SK-N-SH treated with all-trans-retinoic acid at 6 μM for 48 hours (cell line): Measurements from ENCODE around the gene TECR.

Experiments used
- ATAC-seq: fragments of 200-7000 bp; cut with Tn5 transposase; 3 replicates; pipeline ENCODE4 v1.9.1; 2020; ENCODE audit warnings: mild to moderate bottlenecking, moderate library complexity
- ARNTL ChIP-seq: fragments of 450-650 bp; formaldehyde crosslinking; IDR thresholded peaks from 2 replicates; pipeline ENCODE4 v1.5.0; 2020; ENCODE audit warnings: low read depth, mild to moderate bottlenecking, moderate library complexity, borderline replicate concordance
- BACH2 ChIP-seq: fragments of 250-450 bp; sonication (Bioruptor Pico); IDR thresholded peaks from 2 replicates; pipeline ENCODE4 v1.9.0; 2021; ENCODE audit warnings: mild to moderate bottlenecking, borderline replicate concordance
- CSDC2 ChIP-seq: fragments of 250-450 bp; sonication (Bioruptor Pico); IDR thresholded peaks from 2 replicates; pipeline ENCODE4 v1.5.0; 2020; ENCODE audit warnings: mild to moderate bottlenecking, moderate library complexity
- GLIS3 ChIP-seq: fragments of 250-450 bp; sonication (Bioruptor Pico); IDR thresholded peaks from 2 replicates; pipeline ENCODE4 v1.5.0; 2020; ENCODE audit warnings: mild to moderate bottlenecking, moderate library complexity
- ISL1 ChIP-seq: fragments of 250-450 bp; sonication (Bioruptor Pico); IDR thresholded peaks from 2 replicates; pipeline ENCODE4 v2.1.2; 2022; ENCODE audit warnings: mild to moderate bottlenecking, moderate library complexity
- OSR1 ChIP-seq: fragments of 250-450 bp; sonication (Bioruptor Pico); IDR thresholded peaks from 2 replicates; pipeline ENCODE4 v1.8.0; 2022; ENCODE audit warnings: moderate library complexity, mild to moderate bottlenecking, inconsistent platforms
- PPARA ChIP-seq: fragments of 250-450 bp; sonication (Bioruptor Pico); IDR thresholded peaks from 2 replicates; pipeline ENCODE4 v1.5.0; 2020; ENCODE audit warnings: mild to moderate bottlenecking, borderline replicate concordance
- RARB ChIP-seq: fragments of 250-450 bp; sonication (Bioruptor Pico); IDR thresholded peaks from 2 replicates; pipeline ENCODE4 v1.8.0; 2021; ENCODE audit warnings: mild to moderate bottlenecking, moderate library complexity
- SNAI2 ChIP-seq: fragments of 250-450 bp; sonication (Bioruptor Pico); IDR thresholded peaks from 2 replicates; pipeline ENCODE4 v1.5.0; 2020; ENCODE audit warnings: mild to moderate bottlenecking, moderate library complexity
- TCF4 ChIP-seq: fragments of 250-450 bp; sonication (Bioruptor Pico); IDR thresholded peaks from 2 replicates; pipeline ENCODE4 v1.8.0; 2021; ENCODE audit warnings: mild to moderate bottlenecking, moderate library complexity, borderline replicate concordance
- TOX ChIP-seq: fragments of 250-450 bp; sonication (Bioruptor Pico); IDR thresholded peaks from 2 replicates; pipeline ENCODE4 v1.8.0; 2021; ENCODE audit warnings: mild to moderate bottlenecking, moderate library complexity, borderline replicate concordance
- ZC3H10 ChIP-seq: fragments of 250-450 bp; sonication (Bioruptor Pico); IDR thresholded peaks from 2 replicates; pipeline ENCODE4 v1.5.1; 2021; ENCODE audit warnings: mild to moderate bottlenecking, moderate library complexity
- ZFP3 ChIP-seq: fragments of 250-450 bp; sonication (Bioruptor Pico); IDR thresholded peaks from 2 replicates; pipeline ENCODE4 v1.5.0; 2020; ENCODE audit warnings: mild to moderate bottlenecking, moderate library complexity
- ZNF70 ChIP-seq: fragments of 450-650 bp; formaldehyde crosslinking; IDR thresholded peaks from 2 replicates; pipeline ENCODE4 v1.5.0; 2020; ENCODE audit warnings: mild to moderate bottlenecking, moderate library complexity
- ZNF8 ChIP-seq: fragments of 450-650 bp; formaldehyde crosslinking; IDR thresholded peaks from 2 replicates; pipeline ENCODE4 v1.5.0; 2020; ENCODE audit warnings: mild to moderate bottlenecking, moderate library complexity
- TF ChIP-seq, protein P1 (sequence below): fragments of 250-450 bp; sonication (Bioruptor Pico); IDR thresholded peaks from 2 replicates; pipeline ENCODE4 v1.5.1; 2020; ENCODE audit warnings: low read depth, mild to moderate bottlenecking, moderate library complexity
- TF ChIP-seq, protein P2 (sequence below): fragments of 250-450 bp; sonication (Bioruptor Pico); IDR thresholded peaks from 2 replicates; pipeline ENCODE4 v1.8.0; 2020; ENCODE audit warnings: mild to moderate bottlenecking, moderate library complexity, borderline replicate concordance
- TF ChIP-seq, protein P3 (sequence below): fragments of 250-450 bp; sonication (Bioruptor Pico); IDR thresholded peaks from 2 replicates; pipeline ENCODE4 v1.8.0; 2021; ENCODE audit warnings: low read depth, mild to moderate bottlenecking, moderate library complexity, borderline replicate concordance
- TF ChIP-seq, protein P4 (sequence below): fragments of 250-450 bp; sonication (Bioruptor Pico); IDR thresholded peaks from 2 replicates; pipeline ENCODE4 v1.5.0; 2020; ENCODE audit warnings: mild to moderate bottlenecking, moderate library complexity

The TECR gene

DNA sequence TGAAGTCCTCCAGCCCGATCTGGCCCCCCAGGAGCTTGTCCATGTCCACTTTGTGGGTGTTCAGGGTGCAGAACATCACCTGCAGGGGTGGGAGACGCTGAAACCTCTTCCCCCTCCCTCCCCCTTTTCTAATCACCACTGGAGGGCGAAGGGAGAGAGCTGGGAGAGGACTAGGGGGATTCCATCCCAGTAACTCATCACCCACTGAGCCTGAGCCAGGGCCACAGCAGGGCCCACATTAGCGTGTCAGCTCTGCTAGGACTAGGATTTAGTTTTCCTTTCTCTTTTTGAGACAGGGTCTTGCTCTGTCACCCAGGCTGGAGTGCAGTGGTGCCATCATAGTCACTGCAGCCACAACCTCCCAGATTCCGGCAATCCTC, 48.7 kb upstream of the TECR start:
- TF ChIP-seq PPARA (CRISPR knock-in tag) = no peak
- TF ChIP-seq OSR1 = no peak
- TF ChIP-seq ISL1 (CRISPR knock-in tag) = no peak
- TF ChIP-seq, all 23 proteins: peak for 0
- ATAC-seq = no peak

DNA sequence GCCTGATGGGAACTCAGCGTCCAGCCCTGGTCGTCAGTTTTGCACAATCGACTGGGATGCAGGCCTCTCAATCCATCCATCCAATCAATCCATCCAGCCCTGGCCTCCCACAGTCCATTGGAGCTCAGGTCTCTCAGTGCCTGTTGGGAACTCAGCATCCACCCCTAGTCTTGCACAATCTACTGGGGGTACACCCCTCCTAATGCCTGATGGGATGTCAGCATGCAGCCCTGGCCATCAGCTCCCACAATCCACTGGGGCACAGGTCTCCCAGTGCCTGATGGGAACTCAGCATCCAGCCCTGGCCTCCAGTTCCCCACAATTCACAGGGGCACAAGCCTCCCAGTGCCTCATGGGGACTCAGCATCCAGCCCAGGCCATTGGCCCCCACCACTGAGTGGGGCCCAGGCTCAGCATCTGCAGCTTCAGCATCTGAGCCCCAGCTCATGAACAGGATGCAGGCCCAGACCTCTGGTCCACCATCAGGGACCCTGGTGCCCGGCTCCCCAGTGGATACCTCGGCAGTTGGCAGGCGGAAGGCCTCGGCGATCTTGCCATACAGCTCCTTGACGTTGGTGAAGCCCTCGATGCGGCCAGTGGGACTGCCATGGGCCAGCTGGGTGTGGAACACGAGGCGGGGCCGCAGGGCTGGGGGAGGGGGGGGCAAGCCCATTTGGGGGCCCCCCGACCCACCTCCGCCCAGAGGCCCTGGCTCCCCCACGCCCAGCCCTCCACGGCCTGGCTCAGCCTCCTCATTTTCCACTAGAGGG, 47.0 kb upstream of the TECR start:
- ATAC-seq = no peak
- TF ChIP-seq TOX (CRISPR knock-in tag) = no peak
- TF ChIP-seq ISL1 (CRISPR knock-in tag) = no peak
- TF ChIP-seq SNAI2 (CRISPR knock-in tag) = no peak
- no peak for TF ChIP-seq ARNTL (CRISPR knock-in tag)
- no peak for TF ChIP-seq GLIS3 (CRISPR knock-in tag)
- TF ChIP-seq, protein P1, sequence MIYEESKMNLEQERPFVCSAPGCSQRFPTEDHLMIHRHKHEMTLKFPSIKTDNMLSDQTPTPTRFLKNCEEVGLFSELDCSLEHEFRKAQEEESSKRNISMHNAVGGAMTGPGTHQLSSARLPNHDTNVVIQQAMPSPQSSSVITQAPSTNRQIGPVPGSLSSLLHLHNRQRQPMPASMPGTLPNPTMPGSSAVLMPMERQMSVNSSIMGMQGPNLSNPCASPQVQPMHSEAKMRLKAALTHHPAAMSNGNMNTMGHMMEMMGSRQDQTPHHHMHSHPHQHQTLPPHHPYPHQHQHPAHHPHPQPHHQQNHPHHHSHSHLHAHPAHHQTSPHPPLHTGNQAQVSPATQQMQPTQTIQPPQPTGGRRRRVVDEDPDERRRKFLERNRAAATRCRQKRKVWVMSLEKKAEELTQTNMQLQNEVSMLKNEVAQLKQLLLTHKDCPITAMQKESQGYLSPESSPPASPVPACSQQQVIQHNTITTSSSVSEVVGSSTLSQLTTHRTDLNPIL = no peak
- TF ChIP-seq, protein P2, sequence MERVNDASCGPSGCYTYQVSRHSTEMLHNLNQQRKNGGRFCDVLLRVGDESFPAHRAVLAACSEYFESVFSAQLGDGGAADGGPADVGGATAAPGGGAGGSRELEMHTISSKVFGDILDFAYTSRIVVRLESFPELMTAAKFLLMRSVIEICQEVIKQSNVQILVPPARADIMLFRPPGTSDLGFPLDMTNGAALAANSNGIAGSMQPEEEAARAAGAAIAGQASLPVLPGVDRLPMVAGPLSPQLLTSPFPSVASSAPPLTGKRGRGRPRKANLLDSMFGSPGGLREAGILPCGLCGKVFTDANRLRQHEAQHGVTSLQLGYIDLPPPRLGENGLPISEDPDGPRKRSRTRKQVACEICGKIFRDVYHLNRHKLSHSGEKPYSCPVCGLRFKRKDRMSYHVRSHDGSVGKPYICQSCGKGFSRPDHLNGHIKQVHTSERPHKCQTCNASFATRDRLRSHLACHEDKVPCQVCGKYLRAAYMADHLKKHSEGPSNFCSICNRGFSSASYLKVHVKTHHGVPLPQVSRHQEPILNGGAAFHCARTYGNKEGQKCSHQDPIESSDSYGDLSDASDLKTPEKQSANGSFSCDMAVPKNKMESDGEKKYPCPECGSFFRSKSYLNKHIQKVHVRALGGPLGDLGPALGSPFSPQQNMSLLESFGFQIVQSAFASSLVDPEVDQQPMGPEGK (CRISPR knock-in tag) = no peak
- no peak for TF ChIP-seq ZNF8 (CRISPR knock-in tag)
- TF ChIP-seq, protein P3, sequence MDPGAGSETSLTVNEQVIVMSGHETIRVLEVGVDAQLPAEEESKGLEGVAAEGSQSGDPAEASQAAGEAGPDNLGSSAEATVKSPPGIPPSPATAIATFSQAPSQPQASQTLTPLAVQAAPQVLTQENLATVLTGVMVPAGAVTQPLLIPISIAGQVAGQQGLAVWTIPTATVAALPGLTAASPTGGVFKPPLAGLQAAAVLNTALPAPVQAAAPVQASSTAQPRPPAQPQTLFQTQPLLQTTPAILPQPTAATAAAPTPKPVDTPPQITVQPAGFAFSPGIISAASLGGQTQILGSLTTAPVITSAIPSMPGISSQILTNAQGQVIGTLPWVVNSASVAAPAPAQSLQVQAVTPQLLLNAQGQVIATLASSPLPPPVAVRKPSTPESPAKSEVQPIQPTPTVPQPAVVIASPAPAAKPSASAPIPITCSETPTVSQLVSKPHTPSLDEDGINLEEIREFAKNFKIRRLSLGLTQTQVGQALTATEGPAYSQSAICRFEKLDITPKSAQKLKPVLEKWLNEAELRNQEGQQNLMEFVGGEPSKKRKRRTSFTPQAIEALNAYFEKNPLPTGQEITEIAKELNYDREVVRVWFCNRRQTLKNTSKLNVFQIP (CRISPR knock-in tag) = no peak

DNA sequence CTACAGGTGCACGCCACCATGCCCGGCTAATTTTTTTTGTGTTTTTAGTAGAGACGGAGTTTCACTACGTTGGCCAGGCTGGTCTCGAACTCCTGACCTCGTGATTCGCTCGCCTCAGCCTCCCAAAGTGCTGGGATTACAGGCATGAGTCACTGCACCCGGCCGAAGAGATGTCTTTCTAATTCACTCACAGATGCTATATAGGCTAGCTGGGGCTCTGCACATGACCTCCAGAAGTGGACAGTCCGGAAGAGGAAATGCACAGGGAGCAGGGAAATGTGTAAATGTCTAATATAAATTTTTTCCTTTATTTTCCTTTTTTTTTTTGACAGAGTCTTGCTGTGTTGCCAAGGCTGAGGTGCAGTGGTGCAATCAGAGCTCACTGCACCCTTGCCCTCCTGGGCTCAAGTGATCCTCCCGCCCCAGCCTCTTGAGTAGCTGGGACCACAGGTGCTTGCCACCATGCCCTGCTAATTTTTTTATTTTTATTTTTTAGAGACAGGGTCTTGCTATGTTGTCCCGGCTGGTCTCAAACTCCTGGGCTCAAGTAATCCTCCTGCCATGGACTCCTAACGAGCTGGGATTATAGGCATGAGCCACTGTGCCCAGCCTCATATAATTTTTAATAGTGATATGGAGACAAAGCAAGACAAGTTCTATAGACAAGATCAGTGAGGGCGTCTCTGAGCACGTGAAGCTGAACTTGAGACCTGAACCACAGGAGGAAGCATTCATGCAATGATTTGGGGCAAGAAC, 41.8 kb upstream of the TECR start:
- TF ChIP-seq CSDC2 (CRISPR knock-in tag) = no peak
- no peak for ATAC-seq

DNA sequence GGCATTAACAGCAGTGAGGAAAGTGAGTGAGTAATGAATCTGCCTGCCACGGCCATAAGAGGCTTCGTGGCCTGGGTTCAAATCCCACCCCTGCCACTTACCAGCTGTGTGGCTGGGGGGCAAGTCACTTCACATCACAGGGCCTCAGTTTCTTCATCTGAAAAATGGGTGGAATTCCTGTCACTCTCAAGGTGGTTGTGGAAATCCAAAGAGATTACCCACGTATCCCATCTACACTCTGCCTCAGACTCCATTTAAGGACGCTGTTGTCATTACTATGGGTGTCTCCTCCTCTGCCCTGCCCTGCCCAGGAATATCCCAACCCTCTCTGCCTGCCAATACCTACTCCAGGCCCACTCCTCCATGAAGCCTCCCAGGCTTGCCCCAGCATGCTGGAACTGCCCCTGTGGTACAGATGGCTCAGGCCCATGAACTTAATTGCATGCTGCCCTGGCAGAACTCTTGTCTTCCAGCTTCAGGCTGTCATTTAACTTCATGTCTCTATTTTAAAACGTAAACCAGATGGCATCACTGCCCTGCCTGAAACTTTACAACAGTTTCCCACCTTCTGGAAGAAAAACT, 36.5 kb upstream of the TECR start:
- TF ChIP-seq ZFP3 (CRISPR knock-in tag) = no peak
- TF ChIP-seq, protein P3 (CRISPR knock-in tag) = no peak
- TF ChIP-seq RARB (CRISPR knock-in tag) = no peak
- TF ChIP-seq ZNF8 (CRISPR knock-in tag) = no peak
- TF ChIP-seq TCF4 (CRISPR knock-in tag) = no peak
- no peak for TF ChIP-seq TOX (CRISPR knock-in tag)
- ATAC-seq = no peak

DNA sequence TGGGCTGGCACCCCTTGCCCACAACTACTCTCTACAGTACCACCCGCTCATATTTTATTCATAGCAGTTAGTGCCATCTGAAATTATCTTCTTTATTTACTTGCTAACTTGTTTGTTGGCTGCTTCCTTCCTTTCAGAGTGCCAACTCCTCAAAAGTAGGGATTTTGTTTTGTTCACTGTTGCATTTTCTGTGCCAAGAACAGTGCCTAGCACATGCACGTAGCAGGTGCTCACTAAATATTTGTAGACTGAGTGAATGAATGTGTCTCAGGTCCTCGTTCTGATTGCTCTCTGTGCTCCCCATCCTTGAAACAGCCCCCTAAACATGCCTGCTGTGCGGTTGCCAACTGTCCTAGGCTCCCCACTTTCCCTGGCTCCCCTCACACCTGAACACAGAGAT, 35.0 kb upstream of the TECR start:
- ATAC-seq = no peak
- TF ChIP-seq ZC3H10 (CRISPR knock-in tag) (no peak), TOX (CRISPR knock-in tag) (no peak), GLIS3 (CRISPR knock-in tag) (no peak), CSDC2 (CRISPR knock-in tag) (no peak), RARB (CRISPR knock-in tag) (no peak), PPARA (CRISPR knock-in tag) (no peak), ZNF70 (no peak), BACH2 (no peak), ZFP3 (CRISPR knock-in tag) (no peak)
- TF ChIP-seq, protein P1 = no peak
- TF ChIP-seq, protein P4, sequence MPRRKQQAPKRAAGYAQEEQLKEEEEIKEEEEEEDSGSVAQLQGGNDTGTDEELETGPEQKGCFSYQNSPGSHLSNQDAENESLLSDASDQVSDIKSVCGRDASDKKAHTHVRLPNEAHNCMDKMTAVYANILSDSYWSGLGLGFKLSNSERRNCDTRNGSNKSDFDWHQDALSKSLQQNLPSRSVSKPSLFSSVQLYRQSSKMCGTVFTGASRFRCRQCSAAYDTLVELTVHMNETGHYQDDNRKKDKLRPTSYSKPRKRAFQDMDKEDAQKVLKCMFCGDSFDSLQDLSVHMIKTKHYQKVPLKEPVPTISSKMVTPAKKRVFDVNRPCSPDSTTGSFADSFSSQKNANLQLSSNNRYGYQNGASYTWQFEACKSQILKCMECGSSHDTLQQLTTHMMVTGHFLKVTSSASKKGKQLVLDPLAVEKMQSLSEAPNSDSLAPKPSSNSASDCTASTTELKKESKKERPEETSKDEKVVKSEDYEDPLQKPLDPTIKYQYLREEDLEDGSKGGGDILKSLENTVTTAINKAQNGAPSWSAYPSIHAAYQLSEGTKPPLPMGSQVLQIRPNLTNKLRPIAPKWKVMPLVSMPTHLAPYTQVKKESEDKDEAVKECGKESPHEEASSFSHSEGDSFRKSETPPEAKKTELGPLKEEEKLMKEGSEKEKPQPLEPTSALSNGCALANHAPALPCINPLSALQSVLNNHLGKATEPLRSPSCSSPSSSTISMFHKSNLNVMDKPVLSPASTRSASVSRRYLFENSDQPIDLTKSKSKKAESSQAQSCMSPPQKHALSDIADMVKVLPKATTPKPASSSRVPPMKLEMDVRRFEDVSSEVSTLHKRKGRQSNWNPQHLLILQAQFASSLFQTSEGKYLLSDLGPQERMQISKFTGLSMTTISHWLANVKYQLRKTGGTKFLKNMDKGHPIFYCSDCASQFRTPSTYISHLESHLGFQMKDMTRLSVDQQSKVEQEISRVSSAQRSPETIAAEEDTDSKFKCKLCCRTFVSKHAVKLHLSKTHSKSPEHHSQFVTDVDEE = no peak
